GM18499 (cell line): ENCODE data around the gene GIPC2.

Experiments used
- ATAC-seq: cut with Tn5 transposase; IDR thresholded peaks from one replicate; pipeline ENCODE4 v1.9.1; 2021; ENCODE audit warnings: moderate number of reproducible peaks; ENCODE audit not compliant: insufficient read depth, unreplicated experiment

Gene GIPC2

DNA sequence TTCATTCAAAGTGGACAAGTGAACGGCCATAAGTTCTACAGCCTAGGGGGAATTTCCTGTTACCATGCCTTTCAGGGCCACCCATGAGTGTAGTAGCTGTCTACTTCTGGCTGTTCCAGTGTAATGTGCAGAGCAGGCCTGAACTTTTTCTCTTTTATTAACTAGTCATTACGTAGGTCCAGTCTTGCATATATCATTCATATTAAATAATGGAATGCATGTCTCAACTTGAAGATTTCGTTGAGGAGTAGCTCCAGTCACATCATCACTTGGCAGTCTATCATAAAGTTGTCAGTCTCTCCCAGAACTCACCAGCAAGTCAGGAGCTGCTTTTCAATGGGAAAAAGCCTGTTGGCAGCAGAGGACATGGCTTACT is 12.0 kb upstream of the GIPC2 start:
- ATAC-seq = no peak

DNA sequence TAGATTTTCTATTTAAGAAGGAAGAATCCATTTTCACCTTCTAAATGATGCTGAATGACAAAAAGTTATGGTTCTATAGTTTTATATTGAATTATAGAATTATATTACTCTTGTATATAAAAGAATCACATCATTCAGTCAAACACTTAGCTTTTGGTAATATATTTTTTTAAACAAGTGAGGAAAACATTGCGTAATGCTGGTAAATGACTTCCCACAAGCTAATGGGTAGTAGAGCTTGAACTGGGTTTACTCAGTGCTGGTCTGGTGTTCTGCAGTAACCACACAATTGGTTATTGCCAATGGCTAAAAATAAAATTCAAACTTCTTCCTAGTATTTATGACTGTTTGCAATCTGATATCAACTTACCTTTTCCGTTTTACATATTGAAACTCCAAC is 10.6 kb upstream of the GIPC2 start:
- ATAC-seq = no peak

DNA sequence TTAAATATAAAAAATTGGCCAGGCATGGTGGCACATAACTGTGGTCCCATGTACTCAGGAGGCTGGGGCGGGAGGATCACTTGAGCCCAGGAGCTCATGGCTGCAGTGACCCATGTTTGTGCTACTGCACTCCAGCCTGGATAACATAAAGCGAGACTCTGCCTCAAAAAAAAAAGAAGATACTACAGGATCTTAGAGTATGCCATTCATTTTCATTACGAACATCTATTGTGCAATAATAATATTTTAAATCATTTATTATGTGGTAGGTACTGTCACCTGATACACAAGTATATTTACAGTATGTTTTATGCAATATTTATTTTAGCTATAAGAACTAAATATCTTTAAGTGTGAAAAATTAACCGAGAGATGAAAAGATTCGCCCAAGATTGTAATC is 9.3 kb upstream of the GIPC2 start:
- ATAC-seq = no peak

DNA sequence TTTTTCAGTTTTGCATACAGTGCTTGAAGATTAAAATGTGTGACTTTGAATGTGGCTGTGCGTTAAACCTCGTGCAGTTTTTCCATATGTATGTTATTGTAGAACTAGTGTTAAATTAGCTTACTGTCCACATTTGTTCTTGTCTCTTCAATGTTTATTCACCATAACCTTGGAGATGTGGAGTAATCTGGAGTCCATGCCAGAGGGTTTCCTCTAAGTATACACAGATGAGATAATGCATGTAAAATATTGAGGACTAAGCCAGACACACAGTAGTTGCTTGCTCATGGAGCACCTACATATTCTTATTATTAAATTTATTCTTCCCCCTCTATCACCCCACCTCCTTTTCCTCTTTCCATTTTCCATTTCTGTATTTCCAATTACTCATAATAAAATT is 7.7 kb upstream of the GIPC2 start:
- no peak for ATAC-seq

DNA sequence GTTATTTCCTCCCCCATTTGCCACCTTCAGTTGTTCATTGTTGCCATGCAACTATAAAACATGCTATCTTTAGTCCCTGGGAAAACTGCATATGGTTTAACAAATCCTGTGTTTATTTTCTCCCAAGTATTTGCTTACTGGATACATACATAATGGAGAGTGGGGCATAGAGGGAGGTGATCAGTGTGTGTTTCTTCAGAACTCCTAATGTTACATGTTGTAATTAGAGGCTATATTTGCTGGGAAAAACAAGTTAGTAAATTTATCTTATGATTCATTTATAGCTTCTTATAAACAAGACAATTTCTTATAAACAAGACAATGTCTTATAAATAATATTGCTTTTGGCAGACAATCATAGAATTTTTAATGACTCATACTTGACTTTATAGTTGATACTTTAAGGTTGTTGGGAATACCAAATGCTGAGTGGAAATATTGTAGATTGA is 7.3 kb upstream of the GIPC2 start:
- no peak for ATAC-seq

DNA sequence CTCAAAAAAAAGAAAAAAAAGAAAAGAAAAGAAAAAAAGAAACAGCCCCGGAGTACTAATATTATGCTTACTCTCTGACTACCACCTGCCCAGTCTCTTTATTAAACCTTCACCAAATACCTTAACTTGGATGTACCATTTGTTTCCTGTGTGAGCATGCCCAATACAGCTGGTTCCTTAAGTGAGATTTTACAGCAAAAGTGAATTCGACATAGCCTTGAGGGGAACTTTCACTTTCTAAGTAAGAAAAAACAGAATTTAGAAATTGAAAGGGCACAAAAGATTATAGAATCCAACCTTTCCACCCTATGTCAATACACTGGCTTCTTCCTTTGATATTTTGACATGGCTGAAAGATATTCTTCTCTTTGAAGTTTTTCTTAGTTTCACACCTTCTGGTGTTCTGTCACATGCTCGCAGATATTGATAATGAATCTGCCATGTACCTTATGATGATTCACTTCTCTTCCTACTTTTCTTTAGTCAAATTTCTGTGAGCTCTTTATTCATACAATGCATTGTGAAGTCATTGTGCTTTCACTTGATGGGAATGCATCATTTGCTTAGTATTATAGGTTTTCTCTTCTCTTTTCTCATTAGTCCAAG is 5.2 kb upstream of the GIPC2 start:
- ATAC-seq = no peak

DNA sequence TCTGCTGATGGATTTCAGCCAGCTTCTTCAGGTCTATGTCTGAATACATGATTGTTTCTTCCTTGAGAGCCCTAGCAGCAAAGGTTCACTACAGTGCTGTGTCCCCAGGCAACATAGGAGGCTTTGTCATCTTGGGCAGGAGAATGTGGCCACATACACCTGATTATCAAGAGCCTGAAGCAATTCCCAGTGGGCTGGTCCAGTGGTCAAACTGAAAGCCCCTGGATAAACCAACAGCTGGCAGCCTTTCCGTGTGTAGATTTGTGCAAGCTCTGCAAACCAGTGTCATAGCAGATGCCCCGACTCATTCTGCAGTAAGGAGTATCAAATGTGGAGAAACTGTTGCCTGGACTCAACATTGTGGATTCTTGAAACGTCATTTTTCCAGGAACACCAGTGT is 2.3 kb upstream of the GIPC2 start:
- no peak for ATAC-seq

DNA sequence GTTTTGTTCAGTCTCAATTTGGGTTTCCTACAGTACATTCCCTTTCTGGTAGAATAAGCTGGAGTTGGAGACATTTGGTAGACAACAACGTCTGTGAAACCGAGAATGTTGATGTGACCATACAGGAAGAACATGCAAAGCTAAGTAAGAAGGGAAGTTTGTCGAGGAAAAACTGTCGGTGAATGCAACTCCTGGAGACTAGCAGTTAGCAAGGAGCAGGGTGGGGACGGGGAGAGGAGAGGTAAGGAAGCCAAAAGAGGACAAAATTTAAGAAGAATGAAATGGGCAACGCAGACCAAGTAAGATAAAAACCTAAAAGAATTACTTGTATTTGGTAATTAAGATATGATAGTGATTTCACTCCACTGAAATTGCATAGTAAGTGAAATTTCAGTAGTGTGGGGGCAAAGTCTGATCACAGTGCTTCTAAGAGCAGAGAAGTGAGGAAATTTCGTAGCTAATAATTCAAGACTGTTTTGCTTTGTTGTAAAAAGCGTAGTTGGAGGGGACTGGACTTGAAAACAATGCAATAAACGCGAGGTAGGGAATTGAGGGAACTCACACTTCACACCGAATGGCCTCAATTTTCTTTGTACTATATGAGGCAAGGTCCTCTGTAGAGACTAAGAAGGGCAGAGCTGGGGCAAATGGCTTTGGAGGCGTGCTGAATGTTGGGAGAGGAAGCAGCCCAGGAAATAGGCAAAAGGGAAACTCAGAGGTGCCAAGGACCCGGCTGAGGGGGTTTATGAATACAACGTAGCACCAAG is 787 bp upstream of the GIPC2 start:
- ATAC-seq = no peak

DNA sequence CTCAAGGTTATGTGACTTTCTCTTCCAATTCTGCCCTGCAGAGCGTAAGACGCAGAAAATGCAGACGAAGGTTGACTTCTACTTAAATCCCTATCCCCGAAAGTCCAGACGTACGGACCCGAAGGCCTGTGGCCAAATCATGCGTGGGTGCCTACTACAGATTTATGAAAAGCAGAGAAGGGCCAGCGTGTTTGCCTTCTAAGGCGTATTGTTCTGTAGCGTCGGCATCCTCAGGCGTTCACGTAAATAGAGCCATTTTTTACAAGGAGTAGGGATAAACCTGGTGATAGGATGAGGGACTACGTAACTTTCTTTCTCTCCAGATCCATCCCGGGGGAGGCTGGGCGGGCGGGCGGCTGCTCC is 222 bp upstream of the GIPC2 start:
- ATAC-seq = no peak

DNA sequence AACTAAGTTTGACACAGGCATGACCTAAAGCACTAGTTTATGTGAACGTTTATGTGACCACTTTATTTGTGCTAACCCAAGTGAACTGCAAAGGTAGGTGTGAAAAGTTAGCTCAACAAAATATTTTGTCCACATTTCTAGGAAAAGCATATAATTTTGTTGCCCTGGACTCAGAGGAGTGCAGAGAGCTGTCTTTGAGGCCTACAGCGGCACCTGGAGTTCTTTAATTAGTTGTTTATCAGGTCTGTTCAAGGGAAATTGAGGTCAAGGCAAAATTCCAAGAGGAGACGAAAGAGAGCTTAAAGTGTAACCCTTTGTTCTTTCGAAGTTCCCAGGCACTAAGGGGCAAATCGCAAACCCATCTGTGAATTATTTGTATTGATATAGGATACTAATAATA is 1.3 kb downstream of the GIPC2 start:
- no peak for ATAC-seq

DNA sequence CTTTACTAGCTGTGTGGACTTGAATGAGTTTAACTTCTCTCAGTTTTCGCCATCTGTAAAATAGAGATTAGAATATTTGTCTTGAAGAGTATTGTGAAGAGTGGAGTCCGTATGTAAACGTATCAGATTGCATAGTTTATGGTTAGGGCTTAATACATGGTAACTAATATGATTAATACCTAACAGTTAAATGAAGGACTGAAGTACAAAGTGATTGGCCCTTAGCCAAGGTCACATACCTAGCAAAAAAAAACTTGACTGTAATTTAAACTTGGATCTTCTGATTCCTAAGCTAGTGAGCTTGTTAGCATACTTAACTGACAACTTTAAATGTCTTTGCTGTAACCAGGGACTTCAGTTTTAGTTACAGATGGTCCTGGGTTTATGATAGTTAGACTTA is 1.9 kb downstream of the GIPC2 start:
- no peak for ATAC-seq

DNA sequence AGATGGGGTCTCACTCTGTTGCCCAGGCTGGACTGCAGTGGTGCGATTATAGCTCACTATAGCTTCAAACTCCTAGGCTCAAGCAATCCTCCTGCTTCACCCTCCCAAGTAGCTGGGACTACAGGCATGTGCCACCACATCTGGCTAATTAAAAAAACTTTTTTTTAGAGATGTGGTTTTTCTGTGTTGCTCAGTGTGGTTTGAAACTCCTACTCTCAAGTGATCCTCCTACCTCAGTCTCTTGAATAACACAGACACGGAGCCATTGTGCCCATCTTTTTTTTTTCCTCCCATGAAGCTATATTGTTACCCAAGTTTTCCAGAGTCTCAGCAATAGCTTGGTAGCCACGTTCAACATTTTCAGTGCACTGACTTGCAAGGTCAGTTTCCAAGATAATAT is 2.7 kb downstream of the GIPC2 start:
- ATAC-seq = no peak

DNA sequence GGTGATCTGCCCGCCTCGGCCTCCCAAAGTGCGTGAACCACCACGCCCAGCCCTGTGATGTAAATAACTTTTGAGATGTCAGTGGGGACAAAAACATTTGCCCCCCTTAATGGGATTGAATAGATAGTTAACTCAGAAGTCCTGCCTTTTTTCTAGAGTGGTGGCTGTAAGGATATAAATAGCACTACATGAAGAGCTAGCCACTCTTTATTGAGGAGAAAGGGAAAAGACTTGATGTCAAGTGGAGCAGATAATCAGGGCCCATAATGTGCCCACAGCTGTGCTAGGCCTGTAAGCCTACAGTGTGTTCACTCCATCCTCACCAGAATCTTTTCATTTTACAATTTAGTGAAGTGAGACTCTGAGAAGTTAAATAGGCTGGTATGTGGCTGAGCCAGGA is 3.6 kb downstream of the GIPC2 start:
- no peak for ATAC-seq

DNA sequence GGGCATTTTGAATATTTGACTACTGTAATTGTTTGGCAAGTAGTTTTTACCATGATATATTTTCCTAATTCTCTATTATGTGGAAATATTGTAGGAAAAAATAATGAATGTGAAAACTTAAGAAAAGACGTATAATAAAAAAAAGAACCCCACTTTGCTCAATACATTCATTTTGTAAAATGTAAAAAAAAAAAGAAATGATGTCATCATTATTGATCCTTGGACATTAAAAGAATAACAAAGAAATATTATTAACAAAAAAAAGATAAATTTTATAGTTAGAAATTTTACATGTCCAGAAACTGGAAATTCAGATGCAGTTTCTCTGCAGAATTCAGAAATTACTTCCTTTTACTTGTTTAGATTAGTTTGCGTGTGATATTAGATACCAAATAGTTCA is 5.2 kb downstream of the GIPC2 start:
- no peak for ATAC-seq

DNA sequence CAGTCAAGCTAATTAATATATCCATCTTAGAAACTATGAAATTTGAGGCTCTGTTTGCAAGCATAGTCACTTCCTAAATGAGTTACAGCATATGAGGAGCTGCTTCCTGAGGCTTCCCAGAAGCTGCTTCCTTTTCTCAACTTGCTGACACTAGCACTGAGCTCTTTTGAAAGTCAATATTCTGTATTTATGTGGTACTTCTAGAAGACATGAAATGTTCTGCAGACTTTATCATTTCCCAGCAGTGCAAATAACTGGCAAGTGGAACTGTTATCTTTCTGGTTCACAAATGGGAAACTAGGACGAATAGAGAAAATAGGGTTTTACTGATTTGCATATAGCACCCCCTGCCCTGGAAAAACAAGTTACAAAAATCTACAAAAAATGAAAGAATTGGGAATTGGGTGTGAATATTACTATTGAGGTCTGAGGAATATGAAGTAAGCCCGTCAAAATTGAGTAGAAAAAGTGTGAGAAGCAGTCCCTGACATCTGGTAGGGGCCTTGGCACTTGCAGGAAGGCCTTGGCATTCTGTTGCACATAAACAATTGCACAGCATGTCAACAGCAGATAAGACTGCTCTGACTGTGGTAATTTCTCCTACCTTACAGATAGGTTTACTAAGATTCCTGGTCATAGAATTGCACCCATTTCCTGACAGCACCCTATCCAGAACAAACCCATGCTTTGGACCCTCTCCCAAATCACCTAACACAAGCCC is 7.1 kb downstream of the GIPC2 start:
- ATAC-seq = no peak

DNA sequence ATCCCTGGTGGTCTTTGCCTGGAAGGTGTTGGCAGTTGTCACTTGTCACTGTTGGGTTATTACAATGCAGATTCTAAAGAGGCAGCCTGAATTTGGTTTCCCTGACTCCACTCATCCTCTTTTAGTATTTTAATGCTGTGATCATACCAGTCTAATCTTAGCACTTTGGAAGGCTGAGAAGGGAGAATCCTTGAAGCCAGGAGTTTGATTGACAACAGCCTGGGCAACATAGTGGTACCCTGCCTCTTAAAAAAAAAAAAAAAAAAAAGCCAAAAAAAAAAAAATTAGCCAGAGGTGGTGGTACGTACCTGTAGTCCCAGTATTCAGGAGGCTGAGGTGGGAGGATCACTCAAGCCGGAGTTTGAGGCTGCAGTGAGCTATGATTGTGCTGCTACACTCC is 7.7 kb downstream of the GIPC2 start:
- no peak for ATAC-seq

DNA sequence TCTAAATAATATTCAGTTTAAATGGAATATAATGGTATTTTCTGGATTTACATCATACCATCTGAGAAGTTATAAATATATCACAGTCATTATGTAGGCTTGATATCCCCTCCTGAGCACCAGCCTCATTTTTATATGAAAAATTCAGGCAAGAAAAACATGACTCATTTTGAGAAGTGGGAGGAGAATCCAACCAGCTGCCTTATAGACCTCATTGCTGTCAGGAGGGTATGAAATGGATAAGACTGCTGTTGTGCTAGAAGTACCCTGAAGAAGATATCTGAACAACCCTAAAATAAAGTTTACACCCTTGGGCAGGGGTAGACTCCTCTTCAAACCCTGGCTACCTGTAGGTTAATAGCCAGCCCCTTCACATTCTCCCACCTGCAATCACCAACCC is 8.8 kb downstream of the GIPC2 start:
- no peak for ATAC-seq

DNA sequence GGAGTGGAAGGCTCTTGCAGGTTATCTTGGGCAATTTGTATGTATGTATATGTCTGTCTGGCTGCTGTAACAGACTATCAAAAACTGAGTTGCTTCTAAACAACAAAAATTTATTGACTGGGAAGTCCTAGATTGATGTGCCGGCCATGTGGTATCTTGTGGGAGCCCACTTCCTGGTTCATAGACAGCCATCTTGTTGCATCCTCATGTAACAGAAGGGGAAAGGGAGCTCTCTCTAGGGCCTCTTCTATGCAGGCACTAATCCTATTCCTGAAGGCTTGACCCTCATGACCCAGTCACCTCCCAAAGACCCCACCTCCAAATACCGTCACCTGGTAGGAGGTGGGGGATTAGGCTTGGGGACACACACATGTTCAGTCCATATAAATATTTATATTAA is 9.2 kb downstream of the GIPC2 start:
- ATAC-seq = no peak

DNA sequence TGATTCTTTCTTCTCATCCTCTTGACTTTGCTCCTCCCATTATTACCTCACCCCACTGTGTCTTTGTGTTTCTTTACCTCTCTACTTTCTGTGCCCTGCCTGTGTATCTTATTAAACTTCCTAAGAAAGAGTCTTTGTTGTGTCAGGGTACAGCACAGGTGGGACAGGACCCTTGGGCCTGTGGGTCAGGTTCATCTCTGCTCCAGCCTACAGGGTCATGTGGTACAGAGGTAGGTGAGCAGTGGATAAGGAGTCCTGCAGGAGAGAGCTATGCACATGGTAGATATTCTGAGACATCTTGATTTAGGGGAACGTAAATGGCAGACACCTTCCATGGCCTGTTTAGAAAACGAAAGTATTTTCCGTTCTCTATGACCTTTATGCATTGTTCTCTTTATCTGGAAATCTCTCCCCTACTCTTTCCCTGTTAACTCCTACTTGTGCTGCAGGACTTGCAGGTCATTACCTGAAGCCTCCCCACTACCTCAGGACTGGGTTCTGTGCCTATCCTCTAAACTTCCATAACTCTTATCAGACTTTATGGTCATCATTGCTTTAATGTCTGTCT is 9.9 kb downstream of the GIPC2 start:
- ATAC-seq = no peak

DNA sequence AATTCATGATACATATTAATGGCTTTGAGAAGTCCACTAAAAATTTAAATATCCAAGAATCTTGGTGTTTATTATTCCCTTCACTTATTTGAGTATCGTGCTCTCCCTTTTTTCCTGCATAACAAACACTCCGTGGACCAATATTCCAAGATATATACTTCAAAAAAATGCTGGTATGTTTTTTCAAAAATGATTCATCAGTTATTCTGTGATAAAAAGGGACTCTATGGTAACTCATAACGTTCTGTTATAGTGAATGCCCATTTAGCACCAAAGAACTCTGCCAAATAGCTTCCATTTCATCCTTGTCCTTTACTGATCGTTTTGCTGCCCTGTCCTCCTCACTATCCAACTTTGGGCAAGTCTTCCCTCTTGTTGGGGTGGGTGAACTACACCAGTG is 12.9 kb downstream of the GIPC2 start:
- no peak for ATAC-seq

DNA sequence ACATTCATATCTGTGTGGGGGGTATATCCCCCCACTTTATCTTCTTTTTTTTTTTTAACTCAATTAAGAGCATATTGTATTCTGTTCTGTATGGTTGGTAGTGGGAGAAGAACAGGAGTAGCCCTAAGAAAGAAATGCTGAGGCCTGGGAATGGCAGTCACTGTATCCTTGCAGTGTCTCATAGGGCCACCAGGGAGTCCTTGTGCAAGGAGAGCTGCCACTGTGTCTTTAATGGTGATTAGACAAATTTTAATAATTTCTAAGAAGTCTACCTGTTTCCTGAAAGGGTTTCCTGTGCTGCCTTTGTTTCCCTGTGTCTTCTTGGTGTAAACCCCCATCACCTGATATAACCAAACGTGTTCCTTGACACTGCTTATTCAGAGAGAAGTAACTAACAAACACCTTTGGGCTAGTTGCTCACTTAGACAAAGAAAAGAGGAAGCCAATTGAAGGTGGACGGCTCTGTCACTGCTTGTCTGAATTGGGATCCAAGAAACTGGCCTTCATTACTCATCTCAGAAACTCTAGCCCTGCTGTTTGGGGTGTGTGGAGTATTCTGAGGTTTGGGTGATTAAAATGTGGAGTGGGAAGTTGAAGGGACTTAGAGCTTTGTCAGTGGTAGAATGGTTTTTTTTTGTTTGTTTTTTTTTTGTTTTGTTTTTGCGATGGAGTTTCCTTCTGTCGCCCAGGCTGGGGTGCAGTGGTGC is 15.2 kb downstream of the GIPC2 start:
- ATAC-seq = peak; percentile 92
